H7 (cell line): ENCODE measurements around the gene ROCK2. TPM values are rescaled to one million over a fixed set of nuclear protein-coding genes. Genes with fewer than 3 reads are reported as not detected.

ENCODE experiments used
- DNase-seq: peaks from one replicate; pipeline ENCODE4 v3.0.0; 2012
- H3K27me3 ChIP-seq: 2 replicates; pipeline ENCODE4 v1.6.0; 2011; ENCODE audit warnings: mild to moderate bottlenecking, low read length; ENCODE audit not compliant: control insufficient read depth, insufficient read depth
- H3K36me3 ChIP-seq: replicated peaks from 2 replicates; pipeline ENCODE4 v1.5.1; 2011; ENCODE audit warnings: low read length; ENCODE audit not compliant: control insufficient read depth, insufficient read depth
- H3K4me3 ChIP-seq: 2 replicates; pipeline ENCODE4 v1.5.1; 2011; ENCODE audit warnings: low read depth, mild to moderate bottlenecking, control low read depth, low read length, moderate library complexity; ENCODE audit not compliant: insufficient read depth
- total RNA-seq: library from RNA; depleted of rRNA; stranded (reverse); fragments of >200 nt; shearing (Covaris generic); gene quantifications from 2 replicates; pipeline ENCODE4 v1.2.3, GENCODE V29; 2014

ROCK2 gene
- total RNA-seq, 1 experiment from 2014 or later, result 12.6 TPM

DNA sequence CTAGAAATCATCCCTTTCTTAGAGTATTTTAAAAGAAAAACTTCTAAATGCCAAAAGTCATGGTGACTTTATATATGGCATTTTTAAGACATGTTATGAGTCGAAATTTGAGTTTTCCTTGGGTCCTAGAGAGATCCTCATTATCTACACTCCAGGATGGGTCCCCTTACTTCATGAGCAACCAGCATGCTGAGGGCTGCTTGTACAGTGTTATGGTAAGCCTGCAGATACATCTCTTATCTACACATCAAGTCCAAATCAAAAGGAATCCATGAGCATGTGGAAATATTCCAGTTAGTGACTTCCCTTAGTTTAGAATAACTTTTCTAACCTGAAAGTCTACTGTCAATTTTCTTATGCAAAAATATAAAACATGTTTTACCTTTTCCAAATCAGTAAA, 130.5 kb downstream of the ROCK2 start:
- Histone ChIP-seq H3K36me3 (peaks cover 6% of the 10 kb centered on the region), H3K27me3 (no peaks in the 10 kb centered on the region), H3K4me3 (no peak overlapping the region)
- no peak for DNase-seq

DNA sequence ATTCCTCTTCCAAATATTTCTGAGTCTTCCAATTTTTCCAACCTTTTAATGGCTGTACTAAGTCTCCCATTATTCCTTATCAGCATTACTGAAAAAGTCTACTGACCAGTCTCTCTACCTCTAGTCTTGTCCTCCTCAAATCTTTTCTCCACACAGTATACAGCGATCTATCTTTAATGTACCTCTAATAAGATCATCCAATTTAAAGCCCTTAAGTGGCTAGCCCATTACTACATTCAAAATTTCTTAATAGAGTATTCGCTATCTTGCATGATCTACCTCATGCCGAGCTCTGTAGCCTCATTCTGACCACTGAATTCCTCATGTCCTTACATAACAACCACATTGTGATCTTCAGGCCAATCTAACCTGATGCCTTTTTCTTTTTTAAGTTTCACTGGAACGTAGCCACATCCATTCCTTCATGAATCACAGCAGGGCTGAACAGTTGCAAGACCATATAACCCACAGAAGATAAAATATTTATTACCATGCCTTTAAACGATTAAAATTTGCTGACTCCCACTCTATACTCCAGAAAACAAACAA, 131.3 kb downstream of the ROCK2 start:
- no peak for DNase-seq
- Histone ChIP-seq H3K27me3 (no peaks in the 10 kb centered on the region), H3K4me3 (no peak overlapping the region), H3K36me3 (peaks cover 6% of the 10 kb centered on the region)

DNA sequence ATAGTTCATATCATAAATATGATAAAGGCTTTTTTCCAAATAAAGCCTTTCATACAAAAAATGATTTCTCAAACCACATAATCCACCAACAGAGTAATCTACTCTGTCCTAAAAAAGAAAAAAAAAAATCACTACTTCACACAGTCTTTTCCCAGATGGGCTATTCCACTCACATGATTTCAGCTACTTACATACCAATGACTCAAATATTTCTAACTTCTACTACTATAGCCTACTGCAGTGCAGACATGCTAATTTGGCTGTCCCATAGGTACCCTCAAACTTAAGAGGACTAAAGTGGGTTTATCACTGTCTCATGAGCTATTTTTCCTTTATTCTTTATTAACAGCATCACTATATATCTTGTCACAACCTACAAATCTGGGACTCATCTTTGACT, 131.8 kb downstream of the ROCK2 start:
- H3K36me3 ChIP-seq, result peaks cover 5% of the 10 kb centered on the region
- H3K4me3 ChIP-seq, result no peak overlapping the region
- no peak for DNase-seq
- H3K27me3 ChIP-seq, result no peaks in the 10 kb centered on the region

DNA sequence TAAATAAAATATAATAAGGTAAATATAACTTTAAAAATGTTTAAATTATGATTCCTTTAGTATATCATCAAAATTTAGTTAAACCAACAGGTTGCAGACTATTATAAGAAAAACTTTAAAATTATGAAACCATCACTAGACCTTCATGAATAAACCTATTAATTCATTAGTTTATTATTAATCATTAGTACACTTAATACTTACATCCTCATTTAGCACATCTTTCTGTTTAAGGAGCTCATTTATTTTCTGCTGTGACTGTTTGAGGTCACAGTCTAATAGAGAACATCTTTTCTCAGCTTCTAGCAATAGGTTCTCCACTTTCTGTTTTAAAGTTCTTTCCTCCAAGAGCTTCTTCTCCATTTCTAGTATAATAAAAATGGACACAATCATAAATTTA, 136.4 kb downstream of the ROCK2 start:
- Histone ChIP-seq H3K27me3 (no peaks in the 10 kb centered on the region), H3K4me3 (no peak overlapping the region), H3K36me3 (peaks cover 2% of the 10 kb centered on the region)

DNA sequence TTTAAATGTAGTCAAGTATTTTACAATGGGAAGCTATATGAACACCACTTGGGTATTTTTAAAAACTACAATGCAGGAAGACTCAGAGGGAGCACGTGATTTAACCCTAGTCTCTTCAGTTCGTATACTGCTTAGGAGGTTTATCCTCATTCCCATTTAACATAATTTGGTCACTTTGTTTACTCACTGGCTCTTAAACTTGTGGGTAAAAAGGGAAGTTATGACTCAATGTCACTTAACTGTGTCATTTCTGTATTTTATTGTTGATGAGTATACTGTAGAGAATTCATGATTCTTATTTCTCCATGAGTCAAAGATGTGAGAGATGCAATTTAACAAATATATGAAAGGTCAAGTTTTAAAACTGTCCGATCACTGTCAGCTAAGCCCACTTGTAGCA, 141.0 kb downstream of the ROCK2 start:
- no peak for DNase-seq
- Histone ChIP-seq H3K4me3 (no peak overlapping the region), H3K27me3 (no peaks in the 10 kb centered on the region), H3K36me3 (peaks cover 2% of the 10 kb centered on the region)

More for the DNA sequence above, 136.4 kb downstream of the ROCK2 start:
- DNase-seq, result no peak

DNA sequence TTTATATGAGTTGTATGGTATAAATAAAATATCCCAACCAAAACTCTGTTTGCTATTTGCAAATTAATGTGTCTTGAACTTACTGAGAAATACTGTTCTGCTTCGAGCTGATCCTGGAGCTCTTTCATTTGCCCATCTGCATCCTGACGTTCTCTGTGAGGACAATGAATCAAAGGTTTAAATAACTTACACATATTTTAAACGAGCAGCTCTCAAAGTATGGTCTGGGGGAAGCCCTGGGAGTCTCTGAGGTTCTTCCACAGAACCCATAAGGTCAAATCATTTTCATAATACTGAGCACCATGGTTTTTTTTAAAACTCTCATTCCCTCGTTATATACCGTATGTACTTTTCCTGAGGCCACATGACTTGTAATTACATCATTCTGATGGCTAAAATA, 142.5 kb downstream of the ROCK2 start:
- H3K4me3 ChIP-seq, result no peak overlapping the region
- no peaks in the 10 kb centered on the region for H3K27me3 ChIP-seq
- no peak for DNase-seq
- H3K36me3 ChIP-seq, result peaks cover 6% of the 10 kb centered on the region

DNA sequence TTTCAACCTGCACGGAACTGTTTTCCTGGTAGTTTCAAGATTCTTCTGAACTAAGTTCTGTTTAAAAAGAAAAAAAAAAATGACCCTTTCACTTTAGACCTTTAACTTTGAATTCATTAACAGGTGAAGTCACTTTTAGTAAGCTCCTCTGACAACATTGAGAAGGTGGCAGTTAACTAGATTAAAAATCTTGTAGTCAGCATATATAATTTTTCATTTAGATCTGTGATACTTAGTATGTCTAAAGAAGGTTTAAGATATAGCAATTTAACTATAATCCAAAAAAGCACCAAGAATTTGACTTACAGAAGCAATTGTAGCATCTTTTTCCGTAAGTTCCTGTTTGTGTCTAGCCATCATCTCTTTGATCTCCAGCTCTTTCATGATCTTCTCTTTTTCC, 143.8 kb downstream of the ROCK2 start:
- H3K27me3 ChIP-seq, result no peaks in the 10 kb centered on the region
- DNase-seq, result no peak
- peaks cover 6% of the 10 kb centered on the region for H3K36me3 ChIP-seq
- H3K4me3 ChIP-seq, result no peak overlapping the region

DNA sequence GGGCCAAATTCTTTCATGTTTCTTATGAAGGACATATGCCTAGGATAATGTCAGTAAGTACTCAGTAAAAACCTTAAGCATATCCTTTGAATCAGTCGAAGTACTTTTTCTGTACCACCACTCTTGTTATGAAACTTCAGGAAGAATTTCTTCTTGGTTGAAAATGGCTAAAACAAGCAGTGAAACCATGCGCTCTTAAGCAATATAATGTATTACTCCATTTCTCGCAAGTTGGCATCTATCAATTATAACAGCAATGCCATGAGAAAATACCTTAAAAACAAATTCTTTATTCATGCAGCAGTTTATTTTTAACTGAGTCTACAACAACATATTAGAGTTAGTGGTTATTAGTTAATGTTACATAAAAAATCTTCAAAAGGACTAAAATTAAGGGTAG, 148.2 kb downstream of the ROCK2 start:
- DNase-seq, result no peak
- no peak overlapping the region for H3K4me3 ChIP-seq
- H3K36me3 ChIP-seq, result peaks cover 6% of the 10 kb centered on the region
- H3K27me3 ChIP-seq, result no peaks in the 10 kb centered on the region

DNA sequence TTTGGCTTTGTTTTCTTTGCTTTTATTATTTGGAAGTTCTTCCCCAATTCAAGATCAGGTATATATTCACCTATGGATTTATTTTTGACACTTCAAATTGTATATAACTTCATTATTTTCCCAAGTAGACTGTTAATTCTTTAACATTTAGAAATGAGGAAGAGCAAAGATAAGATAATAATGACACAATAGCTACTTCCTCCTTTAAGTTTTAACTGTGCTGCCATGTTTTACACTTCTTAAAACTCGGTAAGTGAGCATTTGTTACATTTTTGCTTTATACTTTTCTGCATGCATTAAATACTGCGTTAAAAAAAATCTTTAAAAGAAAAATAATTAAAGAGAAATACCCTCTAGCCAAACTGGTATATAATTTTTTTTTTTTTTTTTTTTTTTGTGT, 156.7 kb downstream of the ROCK2 start:
- peaks cover 3% of the 10 kb centered on the region for H3K36me3 ChIP-seq
- no peak for DNase-seq

DNA sequence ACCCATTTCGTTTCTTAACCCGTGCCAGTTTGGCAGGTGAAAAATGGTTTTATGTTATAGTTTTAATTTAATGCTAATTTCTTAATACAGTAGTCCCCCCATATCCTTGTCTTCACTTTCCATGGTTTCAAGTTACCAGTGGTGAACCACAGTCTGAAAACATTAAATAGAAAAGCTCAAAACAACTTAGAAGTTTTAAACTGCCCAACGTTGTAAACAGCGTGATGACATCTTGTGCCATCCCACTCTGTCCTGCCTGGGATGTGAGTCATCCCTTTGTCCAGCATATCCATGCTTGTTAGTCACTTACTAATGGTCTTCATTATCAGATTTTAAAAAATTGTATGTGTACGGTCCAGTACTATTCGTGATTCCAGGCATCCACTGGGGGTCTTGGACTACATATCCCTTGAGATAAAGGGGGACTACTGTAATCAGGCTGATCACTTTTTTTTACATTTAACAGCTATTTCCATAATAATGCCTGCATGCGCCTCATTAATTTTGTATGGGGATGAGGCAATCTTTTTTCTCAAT, 157.3 kb downstream of the ROCK2 start:
- DNase-seq, result no peak
- no peaks in the 10 kb centered on the region for H3K27me3 ChIP-seq
- H3K36me3 ChIP-seq, result peaks cover 3% of the 10 kb centered on the region
- H3K4me3 ChIP-seq, result no peak overlapping the region

More for the DNA sequence above, 156.7 kb downstream of the ROCK2 start:
- H3K27me3 ChIP-seq, result no peaks in the 10 kb centered on the region
- no peak overlapping the region for H3K4me3 ChIP-seq

DNA sequence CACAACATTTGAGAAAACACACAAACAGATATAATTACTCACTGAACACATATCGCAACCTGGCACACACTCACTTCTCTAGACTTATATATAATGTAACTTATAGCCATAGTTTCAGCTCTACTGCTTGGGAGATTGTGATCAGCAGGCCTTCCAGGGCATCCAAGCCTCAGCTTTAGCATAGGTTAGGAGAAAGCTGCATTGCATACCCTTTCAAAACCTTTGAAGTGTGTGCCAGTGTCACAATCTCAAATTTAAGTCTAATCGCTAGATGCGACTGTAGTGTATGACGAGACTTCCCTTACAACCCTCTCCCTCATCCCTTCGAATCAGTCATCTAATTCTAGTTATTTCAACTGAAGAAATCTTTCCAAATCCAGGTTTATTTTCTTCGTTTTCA, 158.3 kb downstream of the ROCK2 start:
- Histone ChIP-seq H3K36me3 (peaks cover 3% of the 10 kb centered on the region), H3K4me3 (no peak overlapping the region), H3K27me3 (no peaks in the 10 kb centered on the region)
- DNase-seq, result no peak

DNA sequence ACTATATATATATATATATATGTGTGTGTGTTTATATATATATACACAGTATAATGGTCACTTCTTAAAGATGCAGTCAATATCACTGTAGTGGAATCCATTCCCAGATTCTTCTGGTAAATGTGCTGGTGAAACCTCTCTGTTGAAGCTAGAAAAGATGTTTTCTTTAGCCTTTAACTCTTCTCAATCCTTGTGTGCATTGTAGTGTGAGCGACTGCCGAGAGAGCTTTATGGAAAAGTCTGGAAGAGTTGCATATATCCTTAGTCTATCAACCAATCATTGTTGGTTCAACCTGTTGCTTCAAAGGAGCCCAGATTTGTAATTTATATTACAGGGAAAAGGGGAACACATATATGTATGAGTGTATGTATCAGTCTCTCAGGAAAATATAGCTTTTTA, 161.5 kb downstream of the ROCK2 start:
- H3K36me3 ChIP-seq, result peaks cover 2% of the 10 kb centered on the region; the same call in 1 of the 2 replicates
- H3K4me3 ChIP-seq, result no peak overlapping the region
- DNase-seq, result no peak
- H3K27me3 ChIP-seq, result no peaks in the 10 kb centered on the region

DNA sequence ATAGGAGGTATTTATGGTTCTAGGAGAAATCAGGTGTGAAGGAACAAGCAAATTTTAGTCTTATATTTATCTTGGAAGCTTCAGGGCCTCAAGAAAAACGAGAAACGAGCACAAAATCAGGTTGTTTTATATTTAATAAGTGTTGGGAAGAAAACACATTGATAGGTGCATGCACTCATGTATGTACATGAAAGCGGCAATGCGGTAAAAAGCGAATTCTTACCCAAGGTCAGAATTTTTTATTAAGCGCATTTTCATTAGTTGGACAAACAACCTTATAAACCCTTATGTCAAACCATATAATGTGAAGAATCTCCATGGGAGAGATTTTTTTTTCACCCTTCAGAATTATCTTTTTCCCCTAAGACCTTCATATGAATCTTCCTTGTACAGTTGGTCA, 163.8 kb downstream of the ROCK2 start:
- no peak for DNase-seq
- no peak overlapping the region for H3K4me3 ChIP-seq
- H3K36me3 ChIP-seq, result peaks cover 2% of the 10 kb centered on the region; the same call in 1 of the 2 replicates
- no peaks in the 10 kb centered on the region for H3K27me3 ChIP-seq

DNA sequence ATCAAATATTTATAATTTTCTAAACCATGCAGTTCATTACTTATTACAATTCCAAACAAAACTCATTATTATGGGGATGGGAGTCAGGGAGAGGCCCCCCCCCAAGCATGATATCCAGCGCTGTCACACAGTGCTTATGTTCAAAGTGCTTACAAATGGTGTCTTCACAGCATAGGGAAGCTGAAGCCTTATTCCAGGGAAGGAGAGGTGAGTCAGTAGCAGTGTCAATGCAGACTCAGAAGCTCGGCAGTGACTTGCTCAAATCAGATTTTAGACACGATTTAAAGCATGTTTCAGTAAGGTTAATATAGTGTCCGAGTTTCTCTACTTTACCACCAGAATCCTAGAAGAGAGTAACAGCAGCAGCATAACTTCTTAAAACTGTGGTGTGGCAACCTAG, 164.5 kb downstream of the ROCK2 start:
- H3K4me3 ChIP-seq, result no peak overlapping the region
- H3K27me3 ChIP-seq, result no peaks in the 10 kb centered on the region
- no peak for DNase-seq

DNA sequence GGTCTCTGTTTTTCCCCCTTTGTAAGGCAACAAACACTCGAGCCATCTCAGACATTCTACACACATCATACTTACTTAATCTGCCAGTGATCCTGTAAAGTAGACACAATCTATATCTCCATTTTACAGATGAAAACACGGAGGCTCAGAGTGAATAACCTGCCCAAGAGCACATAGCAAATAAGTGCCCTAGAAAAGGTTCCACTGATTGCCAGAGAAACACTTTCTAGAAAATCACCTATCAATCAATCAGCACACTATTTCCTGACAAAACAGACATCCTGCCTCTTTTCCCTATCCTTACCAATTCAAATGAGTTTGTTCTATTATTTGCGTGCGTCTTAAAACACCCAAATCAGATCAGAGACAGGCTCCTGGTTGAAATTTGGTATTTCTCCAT, 165.2 kb downstream of the ROCK2 start:
- DNase-seq, result no peak
- H3K36me3 ChIP-seq, result peaks cover 2% of the 10 kb centered on the region; the same call in 1 of the 2 replicates
- no peaks in the 10 kb centered on the region for H3K27me3 ChIP-seq
- no peak overlapping the region for H3K4me3 ChIP-seq

More for the DNA sequence above, 164.5 kb downstream of the ROCK2 start:
- peaks cover 2% of the 10 kb centered on the region; the same call in 1 of the 2 replicates for H3K36me3 ChIP-seq
